Epithelial cell of proximal tubule (primary cell): ENCODE results near the gene BMI1. TPM values are rescaled to one million over a fixed set of nuclear protein-coding genes. Genes with fewer than 3 reads are reported as not detected.

Source experiments
- DNase-seq: peaks from one replicate; pipeline ENCODE4 v3.0.0-alpha.2; 2011; ENCODE audit warnings: low read depth
- H3K4me3 ChIP-seq: 2 replicates; pipeline ENCODE4 v1.5.1; 2011; ENCODE audit warnings: low read depth, mild to moderate bottlenecking, low read length
- CTCF ChIP-seq: conservative IDR thresholded peaks from 2 replicates; pipeline ENCODE4 v1.5.1; 2012; ENCODE audit warnings: low read depth, mild to moderate bottlenecking, low read length
- total RNA-seq: library from RNA; depleted of rRNA; stranded (reverse); fragments of >200 nt; gene quantifications from 2 replicates; pipeline ENCODE4 v1.2.3, GENCODE V29; 2015

The BMI1 gene
- total RNA-seq, 1 donor from 2014 or later: 29.6 TPM

GRCh38 chr10:22363305-22363704 lies 42.4 kb downstream of the BMI1 start:
- H3K4me3 ChIP-seq: no peak overlapping the region
- DNase-seq: no peak

GRCh38 chr10:22364407-22365140 lies 43.7 kb downstream of the BMI1 start:
- no peak overlapping the region for H3K4me3 ChIP-seq
- DNase-seq: no peak
- TF ChIP-seq CTCF: no peak

More at GRCh38 chr10:22363305-22363704, 42.4 kb downstream of the BMI1 start:
- no peak for TF ChIP-seq CTCF

GRCh38 chr10:22365233-22365632 lies 44.3 kb downstream of the BMI1 start:
- no peak for DNase-seq
- no peak for TF ChIP-seq CTCF
- H3K4me3 ChIP-seq: no peak overlapping the region

GRCh38 chr10:22365644-22366434 lies 44.9 kb downstream of the BMI1 start:
- TF ChIP-seq CTCF: no peak

GRCh38 chr10:22366435-22366703 lies 45.5 kb downstream of the BMI1 start:
- no peak for DNase-seq
- H3K4me3 ChIP-seq: no peak overlapping the region
- TF ChIP-seq CTCF: no peak

More at GRCh38 chr10:22365644-22366434, 44.9 kb downstream of the BMI1 start:
- DNase-seq: no peak
- no peak overlapping the region for H3K4me3 ChIP-seq

GRCh38 chr10:22366771-22367170 lies 45.9 kb downstream of the BMI1 start:
- no peak for DNase-seq
- no peak overlapping the region for H3K4me3 ChIP-seq
- no peak for TF ChIP-seq CTCF
